ENCODE measurements around the gene AP3S1.

DNA sequence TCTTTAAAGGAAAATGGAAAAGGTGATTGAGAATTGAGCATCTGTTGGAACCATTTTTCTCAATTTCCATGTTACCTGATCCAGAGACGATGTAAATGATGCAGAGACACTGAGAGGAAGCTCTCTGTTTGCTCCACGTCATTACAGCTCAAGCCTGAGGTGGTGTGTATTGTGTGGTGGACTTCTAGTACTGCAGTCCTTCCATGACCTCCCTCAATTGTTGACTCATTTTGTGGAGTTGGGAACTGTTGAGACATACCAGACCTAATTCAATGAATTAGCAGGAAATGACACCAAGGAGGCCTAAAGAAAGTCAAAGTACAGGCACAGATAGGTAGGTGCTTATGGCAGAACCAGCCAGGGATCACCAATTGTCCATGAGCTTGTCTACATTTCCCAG is 104.9 kb downstream of the AP3S1 start:
- TF ChIP-seq, protein P1, sequence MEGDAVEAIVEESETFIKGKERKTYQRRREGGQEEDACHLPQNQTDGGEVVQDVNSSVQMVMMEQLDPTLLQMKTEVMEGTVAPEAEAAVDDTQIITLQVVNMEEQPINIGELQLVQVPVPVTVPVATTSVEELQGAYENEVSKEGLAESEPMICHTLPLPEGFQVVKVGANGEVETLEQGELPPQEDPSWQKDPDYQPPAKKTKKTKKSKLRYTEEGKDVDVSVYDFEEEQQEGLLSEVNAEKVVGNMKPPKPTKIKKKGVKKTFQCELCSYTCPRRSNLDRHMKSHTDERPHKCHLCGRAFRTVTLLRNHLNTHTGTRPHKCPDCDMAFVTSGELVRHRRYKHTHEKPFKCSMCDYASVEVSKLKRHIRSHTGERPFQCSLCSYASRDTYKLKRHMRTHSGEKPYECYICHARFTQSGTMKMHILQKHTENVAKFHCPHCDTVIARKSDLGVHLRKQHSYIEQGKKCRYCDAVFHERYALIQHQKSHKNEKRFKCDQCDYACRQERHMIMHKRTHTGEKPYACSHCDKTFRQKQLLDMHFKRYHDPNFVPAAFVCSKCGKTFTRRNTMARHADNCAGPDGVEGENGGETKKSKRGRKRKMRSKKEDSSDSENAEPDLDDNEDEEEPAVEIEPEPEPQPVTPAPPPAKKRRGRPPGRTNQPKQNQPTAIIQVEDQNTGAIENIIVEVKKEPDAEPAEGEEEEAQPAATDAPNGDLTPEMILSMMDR (IDR thresholded peaks at IDR 0.05), result no peak
- TF ChIP-seq POLR2A (IDR thresholded peaks at IDR 0.05), result no peak
